Esophagus muscularis mucosa (tissue), 4 donors: ENCODE data around the gene CWF19L2. TPM values are rescaled to one million over a fixed set of nuclear protein-coding genes. Genes with fewer than 3 reads are reported as not detected.
"Not testable (repeated sequence)": the region's sequence is repeated elsewhere in the genome, so short reads cannot be mapped to it uniquely, and the experiment has no call there.

Experiments used
- DNase-seq: peaks from one replicate; pipeline ENCODE4 v3.0.0-alpha.2; 2017; ENCODE audit errors: extremely low spot score
- H3K27ac ChIP-seq, 4 donors: fragments of 200-600 bp; sonication (generic); replicated peaks in 1 of 4; 1 replicate in 3 of 4; 2 replicates in 1 of 4; pipeline ENCODE4 v1.5.1; 2016 to 2019; ENCODE audit warnings: mild to moderate bottlenecking in 1 of 4
- H3K27me3 ChIP-seq, 4 donors: fragments of 200-600 bp; sonication (generic); one replicate each; pipeline versions ENCODE4 v1.5.1 to v1.6.0; 2016 to 2019
- H3K36me3 ChIP-seq, 4 donors: fragments of 200-600 bp; sonication (generic); one replicate each; pipeline ENCODE4 v1.5.1; 2016 to 2019
- H3K4me1 ChIP-seq, 4 donors: fragments of 200-600 bp; sonication (generic); one replicate each; pipeline ENCODE4 v1.5.1; 2016 to 2019
- H3K4me3 ChIP-seq, 4 donors: fragments of 200-600 bp; sonication (generic); 1 replicate in 2 of 4; 2 replicates in 2 of 4; pipeline ENCODE4 v1.5.1; 2016 to 2019; ENCODE audit warnings: mild to moderate bottlenecking in 4 of 4, moderate library complexity in 1 of 4
- H3K9me3 ChIP-seq, 4 donors: fragments of 200-600 bp; sonication (generic); 1 replicate in 3 of 4; 2 replicates in 1 of 4; pipeline ENCODE4 v1.5.1; 2016 to 2019
- EP300 ChIP-seq: sonication (generic); formaldehyde crosslinking; IDR thresholded peaks from one replicate; pipeline ENCODE4 v1.6.1; 2017; ENCODE audit warnings: antibody characterized with exemption
- POLR2A ChIP-seq: fragments of 450-650 bp; IDR thresholded peaks from one replicate; pipeline ENCODE4 v1.6.1; 2017; ENCODE audit warnings: antibody characterized with exemption, moderate library complexity, mild to moderate bottlenecking, low read depth
- POLR2AphosphoS5 ChIP-seq, 2 donors: sonication (generic); formaldehyde crosslinking; IDR thresholded peaks; one replicate each; pipeline ENCODE4 v1.6.1; 2017; ENCODE audit warnings: antibody characterized with exemption in 2 of 2
- WGBS: methylation state at CpG from one replicate; pipeline ENCODE4 v1.1.5; 2018; 5-methylcytosine and 5-hydroxymethylcytosine counted together
- intact Hi-C: fragments of 100-400 bp; cut with DNase I; formaldehyde crosslinking; loops from one replicate; pipeline ENCODE4 v1.15.1; 2023
- total RNA-seq, 4 donors: library from RNA; depleted of rRNA; stranded (reverse); fragments of >200 nt; gene quantifications; one replicate each; pipeline versions ENCODE4 v1.1.0 to v1.2.1, GENCODE V29; 2016
- TF ChIP-seq, protein P1 (sequence below), 3 experiments: fragments of 200-600 bp in 2 of 3; fragments of 450-650 bp in 1 of 3; sonication (generic) in 2 of 3; IDR thresholded peaks; one replicate each; pipeline ENCODE4 v1.5.1; 2017 to 2019; ENCODE audit warnings: antibody characterized with exemption in 3 of 3, mild to moderate bottlenecking in 2 of 3, moderate library complexity in 1 of 3

Gene CWF19L2
- total RNA-seq, 4 donors from 2014 or later, result 14.4 to 34.5 (median 17.1) TPM

DNA sequence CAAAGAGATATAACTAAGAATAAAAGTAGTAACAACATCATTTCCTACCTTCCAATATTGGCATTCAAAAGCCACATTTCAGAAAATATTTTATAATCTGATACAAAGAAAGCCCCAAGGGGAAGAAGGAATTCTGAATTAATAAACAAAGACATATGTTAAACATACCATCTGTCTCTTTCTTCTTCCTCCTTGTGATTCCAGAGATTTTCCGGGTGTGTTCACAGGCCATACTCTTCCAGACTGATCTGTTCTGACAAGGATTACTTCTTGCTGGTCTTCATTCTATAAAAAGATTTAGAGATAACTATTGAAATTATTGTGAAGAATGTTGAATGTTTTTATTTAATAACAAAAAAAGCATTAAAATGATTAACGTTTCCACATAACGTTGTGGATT lies 65.0 kb downstream of the CWF19L2 start:
- intact Hi-C loops, result no loop called here
- Histone ChIP-seq H3K36me3 (peaks cover 12 to 60% (median 33%) of the 10 kb centered on the region in 4 donors), H3K9me3 (no peaks in the 10 kb centered on the region), H3K4me3 (no peak overlapping the region), H3K27ac (no peak overlapping the region), H3K27me3 (no peaks in the 10 kb centered on the region), H3K4me1 (no peaks in the 10 kb centered on the region)
- TF ChIP-seq EP300 (no peak), POLR2AphosphoS5 (IDR thresholded peaks at IDR 0.05) (no peak), POLR2A (no peak)
- TF ChIP-seq, protein P1, sequence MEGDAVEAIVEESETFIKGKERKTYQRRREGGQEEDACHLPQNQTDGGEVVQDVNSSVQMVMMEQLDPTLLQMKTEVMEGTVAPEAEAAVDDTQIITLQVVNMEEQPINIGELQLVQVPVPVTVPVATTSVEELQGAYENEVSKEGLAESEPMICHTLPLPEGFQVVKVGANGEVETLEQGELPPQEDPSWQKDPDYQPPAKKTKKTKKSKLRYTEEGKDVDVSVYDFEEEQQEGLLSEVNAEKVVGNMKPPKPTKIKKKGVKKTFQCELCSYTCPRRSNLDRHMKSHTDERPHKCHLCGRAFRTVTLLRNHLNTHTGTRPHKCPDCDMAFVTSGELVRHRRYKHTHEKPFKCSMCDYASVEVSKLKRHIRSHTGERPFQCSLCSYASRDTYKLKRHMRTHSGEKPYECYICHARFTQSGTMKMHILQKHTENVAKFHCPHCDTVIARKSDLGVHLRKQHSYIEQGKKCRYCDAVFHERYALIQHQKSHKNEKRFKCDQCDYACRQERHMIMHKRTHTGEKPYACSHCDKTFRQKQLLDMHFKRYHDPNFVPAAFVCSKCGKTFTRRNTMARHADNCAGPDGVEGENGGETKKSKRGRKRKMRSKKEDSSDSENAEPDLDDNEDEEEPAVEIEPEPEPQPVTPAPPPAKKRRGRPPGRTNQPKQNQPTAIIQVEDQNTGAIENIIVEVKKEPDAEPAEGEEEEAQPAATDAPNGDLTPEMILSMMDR (IDR thresholded peaks at IDR 0.05), result no peak
- no peak for DNase-seq
- WGBS, result 70% methylated on average over 3 of the region's 3 CpGs

DNA sequence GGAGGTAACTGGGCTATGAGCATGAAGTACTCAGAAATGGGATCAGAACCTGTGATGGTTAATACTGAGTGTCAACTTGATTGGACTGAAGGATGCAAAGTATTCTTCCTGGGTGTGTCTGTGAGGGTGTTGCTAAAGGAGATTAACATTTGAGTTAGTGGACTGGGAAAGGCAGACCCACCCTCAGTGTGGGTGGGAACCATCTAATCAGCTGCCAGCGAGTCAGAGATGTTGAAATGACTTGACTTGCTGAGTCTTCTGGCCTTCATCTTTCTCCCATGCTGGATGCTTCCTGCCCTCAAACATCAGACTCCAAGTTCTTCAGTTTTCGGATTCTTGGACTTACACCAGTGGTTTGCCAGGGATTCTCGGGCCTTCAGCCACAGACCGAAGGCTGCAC lies 66.9 kb downstream of the CWF19L2 start:
- peaks cover 12 to 62% (median 33%) of the 10 kb centered on the region in 4 donors for H3K36me3 ChIP-seq
- intact Hi-C loops, H3K9me3 ChIP-seq, H3K27me3 ChIP-seq, H3K27ac ChIP-seq, DNase-seq, H3K4me1 ChIP-seq, H3K4me3 ChIP-seq: not testable (repeated sequence)
- 97% methylated on average over 4 of the region's 4 CpGs for WGBS

DNA sequence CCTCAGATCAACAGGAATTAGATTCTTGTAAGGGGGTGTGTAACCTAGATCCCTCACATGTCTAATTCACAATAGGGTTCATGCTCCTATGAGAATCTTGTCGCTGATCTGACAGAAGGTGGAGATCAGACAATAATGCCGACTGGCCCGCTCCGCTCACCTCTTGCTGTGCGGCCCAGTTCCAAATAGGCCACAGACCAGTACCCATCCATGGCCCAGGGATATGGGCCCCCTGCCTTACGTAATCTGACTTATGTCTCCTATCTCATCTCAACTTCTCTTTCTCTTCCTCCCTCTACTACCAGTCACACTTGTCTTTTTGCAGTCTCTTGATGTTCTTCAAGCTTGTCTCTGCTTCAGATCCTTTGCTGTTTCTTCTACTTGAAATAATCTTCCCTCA lies 70.0 kb downstream of the CWF19L2 start:
- WGBS, result 99% methylated on average over 6 of the region's 6 CpGs
- Histone ChIP-seq H3K4me3 (no peak overlapping the region), H3K36me3 (peaks cover 12 to 61% (median 33%) of the 10 kb centered on the region in 4 donors), H3K9me3 (no peaks in the 10 kb centered on the region), H3K27ac (no peak overlapping the region), H3K27me3 (no peaks in the 10 kb centered on the region), H3K4me1 (no peaks in the 10 kb centered on the region)
- TF ChIP-seq, protein P1 (IDR thresholded peaks at IDR 0.05), result no peak
- no peak for TF ChIP-seq POLR2AphosphoS5 (IDR thresholded peaks at IDR 0.05)
- TF ChIP-seq POLR2A, result no peak
- no peak for TF ChIP-seq EP300
- DNase-seq, result no peak
- intact Hi-C loops, result no loop called here

DNA sequence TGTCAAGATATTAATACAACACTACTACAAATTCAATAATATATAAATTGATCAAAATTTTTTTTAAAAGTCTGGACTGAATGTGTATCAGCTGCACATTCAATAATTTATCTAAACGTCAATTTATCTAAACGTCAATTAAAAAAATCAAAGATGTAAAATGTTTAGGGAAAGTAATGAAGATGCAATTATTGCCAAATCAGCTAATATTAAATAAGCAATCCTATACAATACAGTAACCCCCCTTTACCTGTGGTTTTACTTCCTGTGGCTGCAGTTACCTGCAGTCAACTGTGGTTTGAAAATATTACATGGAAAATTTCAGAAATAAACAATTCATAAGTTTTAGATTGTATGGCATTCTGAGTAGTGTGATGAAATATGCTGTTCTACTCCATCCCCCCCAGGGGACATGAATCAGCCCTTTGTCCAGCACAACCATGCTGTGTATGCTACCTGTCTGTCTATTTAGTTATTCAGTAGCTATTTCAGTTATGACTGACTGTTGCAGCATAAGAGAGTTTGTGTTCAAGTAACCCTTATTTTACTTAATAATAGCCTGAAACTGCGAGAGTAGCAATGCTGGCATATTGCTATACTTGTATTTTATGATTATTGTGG lies 72.2 kb downstream of the CWF19L2 start:
- no peak overlapping the region for H3K27ac ChIP-seq
- no peak overlapping the region for H3K4me3 ChIP-seq
- no peaks in the 10 kb centered on the region for H3K27me3 ChIP-seq
- H3K4me1 ChIP-seq, result no peaks in the 10 kb centered on the region
- no peaks in the 10 kb centered on the region for H3K9me3 ChIP-seq
- peaks cover 4 to 41% (median 14%) of the 10 kb centered on the region in 4 donors for H3K36me3 ChIP-seq
- intact Hi-C loops, result no loop called here
- no peak for TF ChIP-seq EP300
- TF ChIP-seq, protein P1 (IDR thresholded peaks at IDR 0.05), result no peak
- no peak for TF ChIP-seq POLR2A
- TF ChIP-seq POLR2AphosphoS5 (IDR thresholded peaks at IDR 0.05), result no peak
- no peak for DNase-seq
- WGBS, result 94% methylated on average over 3 of the region's 3 CpGs

DNA sequence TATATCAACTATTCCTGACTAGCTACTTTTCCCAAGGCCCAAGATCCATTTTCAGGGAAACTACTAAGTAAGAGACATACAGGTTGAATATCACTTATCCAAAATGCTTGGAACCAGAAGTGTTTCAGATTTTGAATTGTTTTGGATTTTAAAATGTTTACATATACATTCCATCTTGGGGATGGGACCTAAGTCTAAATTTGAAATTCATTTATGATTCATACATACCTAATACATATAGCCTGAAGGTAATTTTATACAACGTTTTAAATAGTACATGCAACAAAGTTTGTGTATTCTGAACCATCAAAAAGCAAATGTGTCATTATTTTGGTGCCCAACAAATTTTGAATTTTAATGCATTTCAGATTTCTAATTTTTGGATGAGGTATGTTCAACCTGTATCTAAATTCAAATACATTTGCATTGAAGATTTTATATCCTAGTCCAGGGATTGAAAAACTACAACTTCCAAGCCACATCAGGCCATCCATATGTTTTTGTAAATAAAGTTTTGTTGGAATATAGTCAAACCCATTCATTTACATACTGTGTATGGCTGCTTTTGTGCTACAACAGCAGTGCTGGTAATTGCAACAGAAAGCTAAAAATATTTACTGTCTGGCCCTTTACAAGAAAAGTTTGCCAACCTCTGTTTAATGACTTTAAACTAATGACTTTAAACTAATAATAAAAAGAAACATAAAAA lies 73.3 kb downstream of the CWF19L2 start:
- peaks cover 0 to 30% (median 4%) of the 10 kb centered on the region in 4 donors for H3K36me3 ChIP-seq
- no peak for DNase-seq
- H3K4me3 ChIP-seq, result no peak overlapping the region
- no peaks in the 10 kb centered on the region for H3K27me3 ChIP-seq
- no peak for TF ChIP-seq EP300
- TF ChIP-seq POLR2AphosphoS5 (IDR thresholded peaks at IDR 0.05), result no peak
- TF ChIP-seq, protein P1 (IDR thresholded peaks at IDR 0.05), result no peak
- TF ChIP-seq POLR2A, result no peak
- H3K27ac ChIP-seq, result no peak overlapping the region
- no peaks in the 10 kb centered on the region for H3K9me3 ChIP-seq
- H3K4me1 ChIP-seq, result no peaks in the 10 kb centered on the region
- 86% methylated on average over 1 of the region's 1 CpG for WGBS
- intact Hi-C loops, result no loop called here
